RWPE2 (cell line): ENCODE data around the gene PPP1R12A.

ENCODE experiments used
- ATAC-seq: fragments of 200-7000 bp; cut with Tn5 transposase; 3 replicates; pipeline ENCODE4 v1.9.1; 2021; ENCODE audit warnings: low read depth
- DNase-seq: peaks from one replicate; pipeline ENCODE4 v3.0.0-alpha.2; 2020; ENCODE audit warnings: low spot score
- H3K27ac ChIP-seq: fragments of 450-650 bp; 2 replicates; pipeline ENCODE4 v1.5.1; 2017; ENCODE audit warnings: mild to moderate bottlenecking; ENCODE audit not compliant: poor library complexity, severe bottlenecking
- H3K27me3 ChIP-seq: fragments of 250-450 bp; sonication (Bioruptor Pico); 2 replicates; pipeline ENCODE4 v1.5.1; 2021; ENCODE audit warnings: mild to moderate bottlenecking, moderate library complexity; ENCODE audit not compliant: insufficient read depth, poor library complexity, severe bottlenecking
- H3K36me3 ChIP-seq: fragments of 250-450 bp; sonication (Bioruptor Pico); 2 replicates; pipeline ENCODE4 v1.5.1; 2020; ENCODE audit warnings: low read depth, mild to moderate bottlenecking, moderate library complexity
- H3K4me1 ChIP-seq: fragments of 250-450 bp; sonication (Bioruptor Pico); 2 replicates; pipeline ENCODE4 v1.5.1; 2021; ENCODE audit warnings: mild to moderate bottlenecking, moderate library complexity; ENCODE audit not compliant: insufficient read depth, poor library complexity, severe bottlenecking
- H3K4me3 ChIP-seq: fragments of 250-450 bp; sonication (Bioruptor Pico); 2 replicates; pipeline ENCODE4 v1.5.1; 2021; ENCODE audit warnings: mild to moderate bottlenecking, moderate library complexity; ENCODE audit not compliant: severe bottlenecking
- H3K9me3 ChIP-seq: fragments of 250-450 bp; sonication (Bioruptor Pico); 2 replicates; pipeline ENCODE4 v1.5.1; 2021; ENCODE audit warnings: mild to moderate bottlenecking, moderate library complexity; ENCODE audit not compliant: severe bottlenecking
- CTCF ChIP-seq: fragments of 450-650 bp; IDR thresholded peaks from one replicate; pipeline ENCODE4 v1.5.1; 2017; ENCODE audit warnings: mild to moderate bottlenecking, moderate library complexity; ENCODE audit not compliant: poor library complexity, severe bottlenecking

Gene PPP1R12A

GRCh38 chr12:79858518-79858917 lies 76.4 kb downstream of the PPP1R12A start:
- DNase-seq (no peak), ATAC-seq (no peak)
- Histone ChIP-seq H3K4me1 (no peaks in the 10 kb centered on the region), H3K27me3 (no peaks in the 10 kb centered on the region), H3K9me3 (no peaks in the 10 kb centered on the region), H3K27ac (no peak overlapping the region), H3K4me3 (no peak overlapping the region), H3K36me3 (0 out of 2 replicates have a peak, but pooled peaks cover 3% of the 10 kb centered on the region)
- no peak for TF ChIP-seq CTCF

GRCh38 chr12:79857675-79858074 lies 77.2 kb downstream of the PPP1R12A start:
- H3K27ac ChIP-seq, result no peak overlapping the region
- no peak for TF ChIP-seq CTCF
- no peaks in the 10 kb centered on the region for H3K27me3 ChIP-seq
- H3K9me3 ChIP-seq, result no peaks in the 10 kb centered on the region
- H3K4me1 ChIP-seq, result no peaks in the 10 kb centered on the region
- 0 out of 2 replicates have a peak, but pooled peaks cover 3% of the 10 kb centered on the region for H3K36me3 ChIP-seq
- DNase-seq (no peak), ATAC-seq (no peak)
- no peak overlapping the region for H3K4me3 ChIP-seq

GRCh38 chr12:79850610-79851299 lies 84.1 kb downstream of the PPP1R12A start:
- H3K27me3 ChIP-seq, result no peaks in the 10 kb centered on the region
- no peak for TF ChIP-seq CTCF
- peaks cover 10% of the 10 kb centered on the region for H3K4me1 ChIP-seq
- no peak for DNase-seq
- H3K36me3 ChIP-seq, result no peaks in the 10 kb centered on the region
- H3K4me3 ChIP-seq, result no peak overlapping the region
- no peaks in the 10 kb centered on the region for H3K9me3 ChIP-seq
- H3K27ac ChIP-seq, result no peak overlapping the region
- no peak for ATAC-seq

- Histone ChIP-seq H3K4me1 (peaks cover 20% of the 10 kb centered on the region), H3K9me3 (no peaks in the 10 kb centered on the region), H3K27me3 (no peaks in the 10 kb centered on the region), H3K4me3 (no peak overlapping the region), H3K27ac (peak overlapping the region; percentile 15), H3K36me3 (peaks cover 14% of the 10 kb centered on the region)
- DNase-seq (no peak), ATAC-seq (0 out of 3 replicates have a peak, but pooled peaks have one; percentile 18)
- no peak for TF ChIP-seq CTCF
These were observed 86.6 kb downstream of the PPP1R12A start for GRCh38 chr12:79848339-79848738.

- DNase-seq (no peak), ATAC-seq (no peak)
- Histone ChIP-seq H3K4me1 (peaks cover 20% of the 10 kb centered on the region), H3K36me3 (peaks cover 22% of the 10 kb centered on the region), H3K9me3 (no peaks in the 10 kb centered on the region), H3K27me3 (no peaks in the 10 kb centered on the region), H3K27ac (peak overlapping the region; percentile 15), H3K4me3 (no peak overlapping the region)
- no peak for TF ChIP-seq CTCF
These were observed 87.5 kb downstream of the PPP1R12A start for GRCh38 chr12:79847417-79847816.
